Activated T-cell treated with anti-CD3 and anti-CD28 coated beads for 24 hours (primary cell): ENCODE data around the gene ADCY4.
"Not testable (repeated sequence)": the region's sequence is repeated elsewhere in the genome, so short reads cannot be mapped to it uniquely, and the experiment has no call there.

Experiments used
- DNase-seq: peaks from one replicate; pipeline ENCODE4 v3.0.0-alpha.2; 2020; ENCODE audit warnings: low read depth

The ADCY4 gene

GRCh38 chr14:24334431-24335291, at the start of gene ADCY4:
TSS of gene ADCY4 (minus strand) at chr14:24335071. CDS start at chr14:24334652, 419 bp downstream.
- DNase-seq: no peak

GRCh38 chr14:24384169-24384568, 49.3 kb upstream of the ADCY4 start:
- no peak for DNase-seq

- no peak for DNase-seq
Observed at GRCh38 chr14:24382064-24382371, 47.1 kb upstream of the ADCY4 start.

GRCh38 chr14:24381363-24382063, 46.6 kb upstream of the ADCY4 start:
- no peak for DNase-seq

GRCh38 chr14:24379907-24380730, 45.2 kb upstream of the ADCY4 start:
- no peak for DNase-seq

- DNase-seq: no peak
Observed at GRCh38 chr14:24378981-24379906, 44.4 kb upstream of the ADCY4 start.

- no peak for DNase-seq
Observed at GRCh38 chr14:24378327-24378726, 43.5 kb upstream of the ADCY4 start.

- no peak for DNase-seq
Observed at GRCh38 chr14:24377657-24378056, 42.8 kb upstream of the ADCY4 start.

- no peak for DNase-seq
Observed at GRCh38 chr14:24377126-24377525, 42.3 kb upstream of the ADCY4 start.

GRCh38 chr14:24376448-24377070, 41.7 kb upstream of the ADCY4 start:
- no peak for DNase-seq

GRCh38 chr14:24372701-24373416, 38.0 kb upstream of the ADCY4 start:
- no peak for DNase-seq

GRCh38 chr14:24371605-24372004, 36.7 kb upstream of the ADCY4 start:
- not testable (repeated sequence) for DNase-seq

GRCh38 chr14:24370748-24371147, 35.9 kb upstream of the ADCY4 start:
- DNase-seq: no peak

- DNase-seq: no peak
Observed at GRCh38 chr14:24369907-24370687, 35.2 kb upstream of the ADCY4 start.

GRCh38 chr14:24369463-24369862, 34.6 kb upstream of the ADCY4 start:
- DNase-seq: no peak

- no peak for DNase-seq
Observed at GRCh38 chr14:24368562-24369252, 33.8 kb upstream of the ADCY4 start.

GRCh38 chr14:24368212-24368561, 33.3 kb upstream of the ADCY4 start:
- no peak for DNase-seq

- DNase-seq: no peak
Observed at GRCh38 chr14:24367514-24368211, 32.8 kb upstream of the ADCY4 start, which contains the start of gene NFATC4. TSS of gene NFATC4 (plus strand) at chr14:24368184. CDS start at chr14:24368341, 157 bp downstream.
